HG02610 (cell line): ENCODE measurements around the gene PTPRK.

Experiments used
- ATAC-seq: cut with Tn5 transposase; IDR thresholded peaks from one replicate; pipeline ENCODE4 v1.9.1; 2021; ENCODE audit warnings: mild to moderate bottlenecking, moderate library complexity; ENCODE audit not compliant: unreplicated experiment

Gene PTPRK

DNA sequence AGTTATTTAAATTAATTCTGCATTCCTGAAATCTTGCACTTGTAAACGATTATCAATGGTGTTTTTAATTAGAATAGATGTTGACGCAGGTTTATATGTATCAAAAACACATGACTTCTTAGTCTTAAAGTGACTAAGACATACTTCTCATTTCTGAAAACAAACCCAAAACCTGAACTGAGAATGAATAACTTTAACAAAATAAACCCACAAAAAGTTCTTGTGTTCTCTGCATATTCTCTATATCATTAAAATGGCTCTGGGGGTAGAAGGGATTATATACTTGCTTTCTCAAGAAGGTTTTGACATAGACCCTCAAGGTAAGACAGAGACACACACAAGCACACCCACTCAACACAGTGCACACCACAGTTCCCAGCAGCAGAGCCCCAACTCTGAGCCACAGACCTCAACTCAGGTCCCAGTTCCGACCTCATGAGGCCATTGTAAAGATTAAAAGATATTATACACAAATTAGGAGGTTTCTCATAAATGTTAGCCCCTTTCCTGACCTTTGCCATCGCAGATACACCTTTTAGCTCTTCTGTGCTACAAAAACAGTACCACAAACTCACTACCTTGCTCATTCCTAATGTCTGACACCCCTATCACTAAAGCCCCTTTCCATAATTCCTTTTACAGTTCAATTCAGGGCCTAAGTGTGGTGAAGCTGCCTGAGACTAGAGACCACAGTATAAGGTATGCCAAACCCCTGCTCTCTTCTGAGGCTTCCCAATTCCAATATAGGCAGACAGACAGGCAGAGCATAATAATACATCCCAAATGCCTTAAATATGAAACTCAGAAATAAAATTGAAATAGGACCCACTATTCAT lies 267.8 kb downstream of the PTPRK start:
- no peak for ATAC-seq

DNA sequence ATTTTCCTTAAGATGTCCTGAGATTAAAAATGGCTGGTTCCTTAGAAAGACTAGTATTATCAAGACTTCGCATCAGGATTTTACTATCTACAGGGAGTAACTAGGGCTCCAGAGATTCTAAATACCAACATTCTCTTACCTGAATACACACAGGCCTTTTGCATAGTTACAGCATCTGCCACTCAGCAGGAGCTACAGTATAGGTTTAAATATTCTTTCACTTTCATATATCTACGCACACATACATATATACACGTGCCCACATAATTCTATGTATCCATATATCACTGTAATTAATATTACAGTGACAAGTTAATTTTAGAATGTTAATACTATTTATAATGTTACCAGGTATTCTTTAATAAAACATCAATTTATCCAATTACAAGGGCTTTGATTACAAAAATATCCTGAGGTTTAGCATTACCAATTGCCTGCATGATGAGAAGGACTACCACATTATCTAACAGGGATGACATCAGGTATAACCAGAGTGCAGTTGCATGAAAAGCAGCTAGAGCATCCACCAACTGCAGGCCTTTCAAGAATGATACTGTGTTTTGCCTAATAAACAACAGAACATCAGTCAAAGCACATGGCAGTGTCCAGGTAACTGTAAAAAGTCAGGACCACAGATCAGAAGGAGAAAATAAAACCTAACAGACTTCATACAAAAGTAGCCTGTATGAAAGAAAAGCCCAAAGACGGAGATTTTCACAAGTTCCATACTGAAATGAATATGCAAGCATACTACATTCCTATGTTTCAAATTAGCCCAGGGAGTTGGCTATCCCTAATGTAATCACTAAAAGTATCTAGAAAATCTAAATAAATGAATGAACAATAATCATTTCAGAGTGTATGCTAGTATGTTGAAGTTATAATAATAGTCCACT lies 268.7 kb downstream of the PTPRK start:
- ATAC-seq = no peak

DNA sequence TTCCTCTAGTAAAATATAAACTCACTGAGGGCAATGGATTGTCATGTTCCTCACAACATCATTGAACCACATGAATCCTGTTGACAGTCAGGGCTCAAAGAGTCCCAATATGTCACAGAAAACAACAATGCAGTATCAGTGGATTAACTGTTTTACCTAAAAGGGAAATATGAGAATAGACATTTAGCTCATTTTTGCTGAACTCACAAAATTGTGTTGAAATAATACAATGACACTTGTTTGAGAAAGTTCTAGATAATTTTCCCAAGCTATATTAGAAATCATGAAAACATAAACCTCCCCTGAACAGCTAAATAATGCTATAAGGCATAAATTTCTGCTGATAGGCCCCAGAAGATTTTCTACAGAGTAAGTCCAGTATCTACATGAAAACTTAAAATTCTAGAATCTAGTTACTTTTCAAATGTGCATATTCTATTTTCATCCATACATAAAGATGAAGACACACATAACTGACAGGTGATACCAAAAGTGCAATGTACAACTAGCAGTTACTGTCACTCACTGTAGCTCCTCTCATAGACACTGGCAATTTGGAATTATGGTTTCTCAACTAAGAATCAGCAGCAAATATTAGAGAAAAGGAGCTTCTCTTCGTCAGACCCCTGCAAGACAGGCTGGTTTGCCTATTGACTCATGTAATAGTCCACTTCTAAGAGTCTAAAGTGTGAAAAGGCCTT lies 269.9 kb downstream of the PTPRK start:
- no peak for ATAC-seq

DNA sequence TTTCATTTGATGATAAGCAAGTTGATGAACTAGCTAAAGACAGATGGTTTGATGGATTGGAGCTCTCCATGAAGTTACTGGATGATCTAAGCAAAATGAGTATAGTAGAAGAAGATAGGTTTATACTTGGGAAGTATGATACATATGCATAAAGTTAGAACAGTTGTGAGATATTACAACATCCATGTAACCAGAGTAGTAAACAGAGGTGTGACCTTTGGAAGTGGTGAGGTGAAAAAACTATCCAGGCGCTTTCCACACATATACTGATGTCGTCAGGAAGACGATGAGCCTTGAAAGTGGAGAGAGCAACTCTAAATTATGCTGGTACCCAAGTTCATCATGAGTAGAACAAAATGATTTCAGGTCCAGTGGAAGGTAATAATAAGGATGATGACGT lies 271.0 kb downstream of the PTPRK start:
- no peak for ATAC-seq

DNA sequence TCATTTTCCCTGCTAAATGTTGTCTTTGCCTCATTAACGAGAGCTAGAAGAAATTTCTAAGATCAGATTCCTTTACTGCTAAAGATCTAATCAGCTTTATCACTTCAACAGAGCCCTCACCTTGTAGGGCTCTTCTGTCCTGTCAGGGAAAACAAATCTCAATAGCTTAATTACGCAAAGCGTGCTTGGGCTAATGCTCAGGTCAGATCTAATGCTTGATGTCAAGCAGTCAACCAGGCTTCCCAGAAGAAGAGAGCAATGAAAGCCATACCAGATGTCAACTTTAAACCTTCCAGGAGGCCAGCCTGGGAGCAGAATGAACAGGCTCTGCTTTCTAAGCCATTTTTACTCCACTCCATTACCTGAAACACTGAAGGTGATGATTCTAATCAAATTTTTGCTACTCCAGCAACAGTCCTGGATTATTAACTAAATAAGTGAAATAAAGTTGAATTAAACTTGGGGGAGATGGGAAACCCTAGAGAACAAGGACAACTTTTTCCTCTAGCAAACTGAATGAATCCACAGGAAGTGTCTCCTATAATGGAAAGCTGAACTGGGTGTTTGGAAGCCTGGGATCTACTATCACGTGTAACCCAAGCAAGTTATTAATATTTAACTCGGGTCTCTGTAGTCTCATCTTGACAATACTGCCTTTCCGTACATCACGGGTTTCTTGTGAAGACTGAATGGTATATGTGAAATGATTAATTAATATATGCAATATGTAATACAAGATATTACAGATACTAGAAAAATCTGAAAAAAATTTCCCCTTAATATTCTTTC lies 273.7 kb downstream of the PTPRK start:
- ATAC-seq = no peak

DNA sequence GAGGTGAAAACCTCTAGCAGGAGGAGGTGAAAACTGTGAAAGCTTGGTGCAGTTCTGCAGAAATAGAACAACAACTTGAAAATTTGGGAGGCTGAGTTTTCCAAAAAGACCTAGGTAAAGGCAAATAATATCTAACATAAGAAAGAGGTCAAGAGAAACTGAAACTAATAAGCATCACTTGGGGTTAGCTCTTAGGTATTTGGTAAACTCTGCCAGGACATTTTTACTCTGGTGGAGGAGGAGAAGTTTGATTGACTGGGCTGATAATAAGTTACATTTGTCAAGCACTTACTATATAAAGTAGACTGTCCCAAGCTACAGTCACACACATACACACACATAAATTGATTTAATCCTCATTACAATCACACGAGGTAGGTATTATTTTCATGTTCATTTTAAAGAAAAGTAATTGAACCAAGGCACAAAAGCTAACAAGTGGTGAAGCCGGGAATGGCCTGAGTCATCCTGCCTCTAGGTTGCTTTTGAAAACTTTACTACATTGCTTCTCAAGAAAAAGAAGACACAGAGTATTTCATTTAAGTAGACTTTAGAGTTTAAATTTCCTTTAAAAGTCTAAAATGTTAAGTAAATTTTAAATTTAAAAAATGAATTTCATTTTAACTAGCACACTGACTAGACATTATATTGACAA lies 275.5 kb downstream of the PTPRK start:
- no peak for ATAC-seq

DNA sequence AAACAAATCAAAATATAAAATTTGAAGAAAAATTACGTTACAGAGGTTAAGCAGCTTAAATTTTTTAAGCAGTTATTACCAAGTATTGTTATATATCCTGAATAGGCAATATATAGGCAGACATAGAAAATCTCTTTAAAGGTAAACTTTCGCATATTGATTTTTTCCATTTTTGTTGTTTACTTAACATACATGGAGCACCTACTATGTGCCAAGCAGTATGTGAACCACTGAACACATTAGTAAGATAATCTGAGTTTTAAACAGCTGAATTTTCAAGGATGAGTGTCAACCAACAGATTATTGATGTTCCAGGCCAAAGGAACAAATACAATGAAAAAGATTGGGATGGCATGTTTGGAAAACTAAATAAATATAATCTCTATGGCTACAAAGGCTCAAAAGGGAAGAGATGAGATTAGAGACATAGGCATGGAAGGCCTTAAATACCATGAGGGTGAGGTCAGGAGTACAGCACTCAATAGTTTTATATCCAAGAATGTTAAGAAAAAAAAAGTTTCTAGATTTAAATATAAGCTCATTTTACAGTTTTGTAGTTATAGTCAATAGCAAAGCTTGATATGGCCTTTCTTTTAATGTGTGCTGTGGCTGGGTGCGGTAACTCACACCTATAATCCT lies 277.5 kb downstream of the PTPRK start:
- no peak for ATAC-seq

DNA sequence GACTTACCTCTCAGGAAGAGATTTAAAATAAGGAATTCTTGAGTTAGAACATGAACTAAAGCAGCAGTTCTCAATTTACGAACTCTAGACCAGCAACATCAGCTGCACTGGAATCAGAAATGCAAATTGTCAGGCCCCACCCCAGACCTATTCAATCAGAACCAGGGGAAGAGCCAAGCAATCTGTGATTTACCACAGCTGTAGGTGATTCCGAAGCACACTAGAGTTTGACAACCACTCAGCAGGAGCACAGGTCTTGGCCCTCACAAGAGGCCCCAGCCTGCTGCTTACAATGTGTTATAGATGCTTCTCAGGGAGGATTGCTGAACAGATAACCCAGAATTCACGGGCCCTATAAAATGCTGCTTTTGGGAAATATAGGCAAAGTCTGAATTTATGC lies 279.2 kb downstream of the PTPRK start:
- ATAC-seq = no peak

DNA sequence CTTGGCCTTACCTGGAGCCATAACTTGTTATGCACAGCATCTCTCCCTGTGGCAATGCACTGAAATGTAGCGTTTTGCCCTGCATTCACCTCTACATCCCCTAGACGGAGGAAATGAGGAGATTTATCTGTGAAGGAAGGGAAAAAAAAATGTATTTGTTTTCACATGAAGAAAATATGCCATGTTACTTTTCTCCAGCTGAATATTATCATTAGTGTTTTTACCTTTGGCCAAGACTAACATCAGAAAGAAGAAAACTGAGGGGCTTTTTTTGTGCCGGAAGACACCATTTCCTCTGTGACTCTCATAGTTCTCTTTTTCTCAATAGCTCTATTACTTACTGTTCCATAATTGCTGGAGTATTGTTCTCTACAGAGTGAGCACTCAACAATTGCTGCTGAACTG lies 280.4 kb downstream of the PTPRK start:
- peak; percentile 46 for ATAC-seq

DNA sequence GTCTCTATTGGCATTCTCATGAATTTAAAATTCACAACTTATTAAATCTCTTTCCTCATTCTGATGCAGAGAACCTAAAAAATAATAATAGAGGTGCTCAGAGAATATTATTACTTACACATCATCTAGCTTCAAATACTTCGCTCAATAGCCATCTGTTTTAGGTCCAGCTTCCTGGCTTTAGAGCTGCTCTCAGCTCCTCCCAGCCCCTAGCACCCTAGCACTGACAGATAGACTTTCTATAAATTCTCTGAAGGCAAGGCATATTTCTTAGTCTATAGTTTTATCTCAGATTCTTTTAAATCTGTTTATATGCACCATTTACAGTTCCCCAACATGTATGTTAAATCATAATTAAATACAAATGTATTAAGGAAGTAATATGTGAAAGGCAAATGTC lies 281.3 kb downstream of the PTPRK start:
- no peak for ATAC-seq

DNA sequence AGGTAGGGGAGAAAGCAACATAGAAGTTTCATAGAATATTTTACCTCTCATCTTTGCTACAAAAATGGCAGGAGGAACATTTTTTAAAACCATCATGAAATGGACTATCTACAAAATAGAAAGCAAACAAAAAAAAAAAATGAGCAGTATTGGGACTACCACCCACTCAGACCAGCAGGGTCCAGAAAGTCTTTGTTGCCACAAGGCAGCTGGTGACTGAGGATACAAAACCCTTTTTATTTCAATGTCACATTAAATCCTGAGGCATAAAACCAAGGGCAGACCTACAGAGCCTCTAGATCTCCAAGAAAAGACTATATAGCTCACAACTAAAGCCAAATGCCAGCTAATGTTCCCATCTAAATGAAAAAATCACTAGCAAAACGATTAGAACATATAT lies 282.2 kb downstream of the PTPRK start:
- ATAC-seq = no peak

DNA sequence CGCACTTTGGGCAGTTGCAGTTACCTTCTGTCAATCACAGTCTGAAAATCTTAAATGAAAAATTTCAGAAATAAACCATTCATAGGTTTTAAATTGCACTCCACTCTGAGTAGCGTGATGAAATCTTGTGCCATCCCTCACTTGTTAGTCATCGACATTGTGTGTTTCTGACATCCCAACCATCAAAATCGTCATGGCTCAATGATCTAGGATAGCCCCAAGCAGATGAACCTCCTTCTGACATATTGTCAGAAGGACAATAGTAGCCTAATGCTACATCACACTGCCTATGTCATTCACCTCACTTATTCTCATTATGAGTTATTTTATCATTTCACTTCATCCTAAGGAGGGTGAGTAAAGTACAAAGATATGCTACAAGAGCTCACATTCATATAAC lies 284.8 kb downstream of the PTPRK start:
- no peak for ATAC-seq

DNA sequence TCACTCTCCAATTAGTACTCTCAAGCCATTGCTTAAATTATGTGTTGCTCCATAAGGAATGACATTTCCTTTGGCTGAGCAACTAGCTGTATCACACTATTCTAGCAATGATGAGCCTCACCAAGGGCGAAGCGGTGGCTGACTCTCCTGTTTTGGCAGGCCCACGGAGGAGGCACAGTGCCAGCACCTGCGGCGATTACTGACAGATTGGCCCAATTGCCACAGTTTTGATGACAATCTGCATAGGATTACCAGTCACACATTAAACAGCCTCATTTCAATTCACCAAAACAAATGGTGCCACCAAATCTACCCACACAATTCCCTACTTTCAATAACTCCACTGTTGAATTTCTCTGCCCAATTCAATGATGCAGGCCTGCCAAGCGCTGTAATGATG lies 286.9 kb downstream of the PTPRK start:
- no peak for ATAC-seq

DNA sequence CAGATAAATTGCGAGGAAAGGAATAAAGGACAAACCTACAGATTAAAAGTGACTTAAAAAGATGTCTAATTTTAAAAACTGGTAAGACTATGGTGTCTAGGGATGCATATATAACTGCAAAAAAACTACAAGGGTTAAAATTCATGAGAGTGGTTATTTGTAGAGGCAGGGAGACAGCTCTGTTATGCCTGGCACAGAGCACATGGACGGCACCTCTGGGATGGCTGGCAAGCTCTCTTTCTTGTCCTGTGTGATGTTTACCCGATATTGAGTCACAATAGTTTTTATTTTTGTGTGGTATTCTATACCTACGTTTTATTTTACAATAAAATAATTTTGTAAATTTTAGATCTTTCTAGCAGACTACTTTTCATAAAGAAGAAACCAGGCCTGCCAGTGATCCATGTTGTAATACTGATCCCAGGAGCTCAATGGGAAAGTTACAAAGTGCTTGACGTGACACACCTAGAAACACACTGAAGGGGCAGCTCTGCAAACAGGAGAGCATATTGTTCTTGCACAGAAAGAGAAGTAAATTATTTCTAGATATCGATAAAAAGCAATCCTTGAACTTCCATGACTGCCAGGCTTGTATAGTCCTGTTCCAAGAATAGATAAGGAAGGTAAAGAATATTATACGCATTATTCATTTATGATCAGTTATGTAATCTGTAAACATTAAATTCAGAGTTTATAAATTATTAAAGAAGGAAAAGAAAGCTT lies 290.0 kb downstream of the PTPRK start:
- ATAC-seq = no peak

DNA sequence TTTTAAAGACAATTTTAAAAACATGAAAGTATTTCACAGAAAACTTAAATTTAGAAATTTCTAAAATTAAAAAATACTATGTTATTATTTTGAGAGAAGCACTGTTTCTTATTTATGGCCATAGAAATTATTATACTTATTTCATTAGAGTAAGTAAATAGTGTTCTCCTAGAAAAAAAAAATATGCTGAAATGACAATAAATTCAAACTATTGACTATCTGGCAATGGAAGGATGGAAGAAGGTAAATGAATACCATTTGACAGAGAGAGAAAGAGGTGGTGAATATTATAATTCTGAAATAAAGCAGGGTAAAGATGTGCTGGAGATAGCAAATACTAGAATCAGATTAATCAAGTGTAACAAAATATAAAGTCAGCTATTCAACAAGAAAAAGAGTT lies 294.8 kb downstream of the PTPRK start:
- no peak for ATAC-seq

DNA sequence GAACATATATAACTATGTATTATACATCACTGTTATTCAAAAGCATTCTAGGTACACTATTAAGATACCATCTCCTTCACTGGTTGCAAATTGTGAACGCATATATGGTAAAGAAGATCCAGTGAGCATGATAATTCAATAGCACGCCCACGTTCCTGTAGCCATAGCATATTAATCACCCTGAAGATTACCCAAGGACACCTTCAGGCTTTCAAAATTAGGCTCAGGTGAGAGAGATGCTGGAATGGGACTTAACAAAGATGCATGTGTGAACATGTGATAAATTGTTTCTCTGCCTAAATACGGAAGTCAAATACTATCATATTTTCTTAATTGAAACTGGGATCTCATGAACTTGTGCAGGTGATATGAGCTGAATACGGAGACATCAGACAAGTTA lies 303.5 kb downstream of the PTPRK start:
- no peak for ATAC-seq

DNA sequence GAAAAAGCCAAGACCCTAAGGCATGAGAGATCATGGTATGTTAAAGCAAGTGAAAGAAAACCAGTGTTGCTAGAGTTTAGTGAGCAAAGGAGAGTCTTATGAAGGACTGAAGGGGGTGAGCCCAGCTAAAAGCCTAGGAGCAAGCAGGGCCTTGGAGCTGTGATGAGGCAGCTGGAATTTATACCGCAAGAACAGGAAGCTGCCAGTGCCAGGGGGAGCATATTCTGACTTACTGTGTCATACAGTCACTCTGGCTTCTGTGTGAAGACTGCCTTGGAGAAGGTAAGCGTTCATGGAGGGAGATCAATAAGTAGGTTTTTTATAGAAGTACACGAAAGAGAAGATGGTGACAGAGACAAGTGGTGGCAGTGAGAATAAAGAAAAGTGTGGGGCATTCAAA lies 310.6 kb downstream of the PTPRK start:
- no peak for ATAC-seq

DNA sequence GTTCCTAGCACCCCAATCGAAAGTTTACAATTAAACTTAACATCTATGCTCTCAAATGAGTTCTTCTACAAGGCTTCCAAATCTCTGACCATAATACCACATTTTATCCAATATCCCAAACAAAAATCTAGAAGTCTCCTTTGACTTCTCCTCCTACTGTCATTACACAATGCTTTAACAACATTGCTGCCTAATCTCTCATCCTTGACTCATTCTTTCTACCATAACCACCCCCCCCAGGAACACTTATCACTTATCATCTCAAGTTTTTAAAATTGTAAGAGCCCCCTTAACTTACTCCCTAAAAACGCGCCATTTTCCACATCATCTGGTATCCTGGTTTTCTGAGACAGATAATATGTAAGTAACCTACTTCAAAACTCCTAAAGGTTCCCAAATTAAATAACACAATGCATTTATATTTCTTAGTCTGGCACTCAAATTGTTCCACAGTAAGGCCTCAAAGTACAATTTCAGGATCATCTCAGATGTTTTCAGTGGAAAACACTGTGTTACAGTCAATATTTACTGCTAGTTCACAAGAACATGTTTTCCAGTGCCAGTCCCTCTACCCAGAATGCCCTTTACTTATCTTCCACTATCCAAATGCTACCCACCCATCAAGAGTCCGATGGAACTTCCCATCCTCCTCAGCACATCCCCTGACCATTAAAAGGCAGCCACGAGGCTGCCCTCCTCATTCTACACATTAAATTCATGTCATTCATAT lies 311.4 kb downstream of the PTPRK start:
- ATAC-seq = no peak
